Stimulated activated CD8-positive, alpha-beta memory T cell treated with anti-CD3 and anti-CD28 coated beads, Interleukin-15, amount 100 ng/mL, for 48 hours (primary cell): ENCODE results near the gene SLC39A5.
"Not testable (repeated sequence)": the region's sequence is repeated elsewhere in the genome, so short reads cannot be mapped to it uniquely, and the experiment has no call there.

ENCODE experiments used
- DNase-seq, 2 donors: peaks; one replicate each; pipeline ENCODE4 v3.0.0-alpha.2; 2020; ENCODE audit warnings: low read depth in 2 of 2

The SLC39A5 gene, protein sequence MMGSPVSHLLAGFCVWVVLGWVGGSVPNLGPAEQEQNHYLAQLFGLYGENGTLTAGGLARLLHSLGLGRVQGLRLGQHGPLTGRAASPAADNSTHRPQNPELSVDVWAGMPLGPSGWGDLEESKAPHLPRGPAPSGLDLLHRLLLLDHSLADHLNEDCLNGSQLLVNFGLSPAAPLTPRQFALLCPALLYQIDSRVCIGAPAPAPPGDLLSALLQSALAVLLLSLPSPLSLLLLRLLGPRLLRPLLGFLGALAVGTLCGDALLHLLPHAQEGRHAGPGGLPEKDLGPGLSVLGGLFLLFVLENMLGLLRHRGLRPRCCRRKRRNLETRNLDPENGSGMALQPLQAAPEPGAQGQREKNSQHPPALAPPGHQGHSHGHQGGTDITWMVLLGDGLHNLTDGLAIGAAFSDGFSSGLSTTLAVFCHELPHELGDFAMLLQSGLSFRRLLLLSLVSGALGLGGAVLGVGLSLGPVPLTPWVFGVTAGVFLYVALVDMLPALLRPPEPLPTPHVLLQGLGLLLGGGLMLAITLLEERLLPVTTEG

DNA sequence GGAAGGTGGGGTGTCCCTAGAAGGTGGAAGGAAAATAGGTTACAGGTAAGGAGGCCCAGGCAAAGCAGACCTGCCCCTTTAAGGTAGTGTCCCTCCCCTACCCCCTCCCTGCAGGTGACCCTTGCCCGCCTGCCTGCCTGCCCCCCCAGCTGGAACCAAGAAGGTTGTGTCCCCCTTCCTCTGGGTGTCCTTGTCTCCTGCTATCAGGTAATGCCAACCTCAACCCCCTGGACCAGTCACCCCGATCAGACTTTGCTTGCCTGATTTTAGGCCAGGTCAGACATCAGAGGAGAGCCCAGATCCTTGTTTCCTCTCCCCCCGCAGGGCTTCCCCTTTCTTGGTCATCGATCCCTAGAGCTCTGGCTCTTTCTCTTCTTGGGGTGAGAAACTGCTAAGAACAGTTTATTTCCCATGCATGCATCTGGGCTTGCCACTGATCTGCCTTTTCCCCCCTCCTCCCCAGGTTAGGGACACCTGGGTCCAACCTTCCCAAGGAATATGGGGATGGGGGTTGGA is at the start of gene SLC39A5:
Gene SLC39A5 (plus strand): TSS at position 136 of the 516 bp plus-strand sequence. CDS start 1,224 bp downstream, outside the sequence.
- no peak for DNase-seq

DNA sequence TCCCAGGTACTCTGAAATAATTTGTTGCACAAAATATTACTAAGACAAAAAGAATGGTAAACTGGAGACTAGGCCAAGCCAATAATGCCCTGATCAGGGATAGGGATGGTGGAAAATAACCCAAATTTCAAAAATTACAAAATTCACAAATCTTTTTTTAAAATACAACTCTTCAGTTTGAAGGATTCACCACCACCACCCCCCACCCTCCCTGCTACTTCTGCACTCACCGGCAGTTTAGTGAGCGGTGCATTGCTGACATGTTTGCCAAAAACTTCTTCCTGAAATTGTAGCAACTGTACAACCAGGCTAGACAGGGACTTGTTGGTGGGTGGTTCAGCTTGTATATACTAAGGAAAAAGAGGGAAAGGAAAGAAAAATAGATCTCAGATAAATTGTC is 42.9 kb upstream of the SLC39A5 start:
- DNase-seq: no peak

DNA sequence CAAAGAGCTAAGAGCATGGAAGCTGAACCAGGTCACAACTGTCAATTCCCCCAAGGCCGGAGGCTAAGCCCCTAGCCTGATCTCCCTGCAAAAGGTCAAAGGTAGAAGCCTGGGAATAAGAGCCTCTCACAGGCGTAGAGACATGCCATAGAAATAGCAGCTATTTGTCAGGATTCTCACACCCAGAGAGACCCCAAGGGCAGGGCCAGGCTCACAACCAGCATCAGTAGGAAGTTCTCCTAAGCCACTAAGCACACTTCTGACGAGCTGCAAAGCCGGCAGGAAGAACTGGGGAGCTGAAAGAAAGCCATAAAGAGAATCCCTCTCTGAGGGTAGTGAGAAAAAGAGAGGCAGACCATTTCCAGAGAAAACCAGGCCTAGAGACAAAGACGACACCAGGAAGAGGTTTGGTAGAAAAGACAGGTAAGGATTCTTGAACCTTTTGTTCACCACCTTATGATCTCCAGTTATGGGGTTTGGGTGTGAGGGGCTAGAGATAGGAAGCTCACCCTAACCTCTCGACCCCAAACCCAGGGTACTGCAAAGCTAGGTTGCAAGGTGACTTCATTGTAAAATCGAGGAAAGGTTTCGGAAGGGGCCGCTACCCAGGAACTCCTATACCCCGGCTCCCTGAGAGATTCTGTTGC is 41.6 kb upstream of the SLC39A5 start:
- no peak for DNase-seq

DNA sequence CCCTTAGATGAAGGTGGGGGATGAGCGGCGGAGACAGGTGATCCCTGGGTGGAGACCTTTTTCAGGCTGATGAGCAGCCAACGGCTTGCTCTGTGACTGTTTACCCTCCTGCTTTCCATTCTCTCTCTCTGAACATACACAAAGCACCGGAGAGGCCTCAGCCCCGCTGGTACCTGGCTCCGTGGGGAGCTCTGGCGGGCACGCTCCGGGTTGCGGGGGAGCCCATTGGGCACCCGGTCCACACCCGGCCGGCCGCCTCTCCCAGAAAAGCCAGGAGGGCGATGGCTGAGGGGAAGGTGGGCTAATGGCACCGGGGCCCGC is 41.1 kb upstream of the SLC39A5 start:
- no peak for DNase-seq

DNA sequence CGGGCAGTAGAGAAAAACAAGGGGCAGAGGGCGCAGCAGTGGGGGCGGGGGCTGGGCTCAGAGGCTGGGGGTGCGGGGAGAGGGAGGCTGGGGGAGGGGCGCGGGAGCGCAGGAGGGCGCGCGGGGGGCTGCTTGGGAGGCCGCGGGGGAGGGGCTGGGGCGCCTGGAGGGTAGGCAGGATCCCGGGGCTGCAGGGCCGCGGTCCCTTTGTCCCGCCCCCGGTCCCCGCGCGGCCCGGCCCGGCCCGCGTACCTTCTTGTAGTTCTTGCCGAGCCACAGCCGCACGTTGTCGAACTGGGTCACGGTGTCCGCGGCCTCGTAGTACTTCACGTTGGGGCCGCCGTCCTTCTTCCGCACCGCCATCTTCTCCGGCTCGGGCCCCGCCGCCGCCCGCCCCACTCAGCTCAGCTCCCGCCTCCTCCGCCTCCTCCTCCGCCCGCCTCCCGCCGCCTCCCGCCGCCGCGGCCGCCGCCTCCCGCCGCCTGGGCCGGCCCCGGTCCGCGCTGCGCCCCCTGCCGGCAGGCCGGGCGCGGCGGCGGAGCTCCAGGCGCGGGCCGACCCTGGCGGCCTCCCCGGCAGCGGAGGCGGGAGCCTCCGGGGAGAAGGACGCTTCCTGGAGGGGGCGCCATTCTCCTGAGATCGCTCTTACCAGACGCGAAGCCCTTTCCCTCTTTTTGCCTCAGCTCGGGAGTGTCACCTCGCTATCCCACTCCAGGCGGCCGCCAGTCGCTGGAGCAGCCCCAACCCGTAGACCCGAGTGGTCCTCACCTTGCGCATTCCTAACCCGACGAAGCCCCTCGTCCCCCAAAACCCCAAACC is 40.5 kb upstream of the SLC39A5 start, which contains the start of gene SMARCC2:
Gene SMARCC2 (minus strand): TSS at position 385 of the 819 bp plus-strand sequence. CDS start 22 bp downstream, at position 363.
- DNase-seq: peak; percentile 76 to 77

DNA sequence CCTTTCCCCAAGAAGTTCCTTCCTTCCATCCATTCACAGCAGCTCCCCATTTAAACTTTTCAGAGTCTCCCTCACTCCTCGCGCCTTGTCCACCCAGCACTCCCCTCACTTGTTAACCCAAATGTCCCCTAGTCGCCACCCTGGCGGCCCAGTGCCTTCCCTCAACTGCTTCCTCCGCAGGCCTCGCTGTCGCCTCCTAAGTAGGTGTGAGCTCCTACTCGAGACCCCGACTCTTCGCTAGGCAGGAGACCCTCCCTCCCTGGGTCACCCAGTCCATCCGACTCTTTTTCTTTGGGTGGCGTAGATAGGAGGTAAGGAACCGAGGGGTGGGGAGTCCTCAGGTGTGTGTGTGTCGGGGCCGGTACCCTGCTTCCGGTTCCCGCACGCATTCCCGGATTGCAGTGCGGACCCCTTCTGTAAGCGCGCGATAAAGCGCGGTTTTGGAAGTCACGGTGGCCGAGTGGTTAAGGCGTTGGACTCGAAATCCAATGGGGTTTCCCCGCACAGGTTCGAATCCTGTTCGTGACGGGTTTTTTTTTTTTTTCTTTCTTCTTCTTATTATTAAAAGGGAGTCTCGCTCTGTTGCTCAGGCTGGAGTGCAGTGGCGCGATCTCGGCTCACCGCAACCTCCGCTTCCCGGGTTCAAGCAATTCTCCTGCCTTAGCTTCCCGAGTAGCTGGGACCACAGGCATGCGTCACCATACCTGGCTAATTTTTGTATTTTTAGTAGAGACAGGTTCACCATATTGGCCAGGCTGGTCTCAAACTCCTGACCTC is 39.7 kb upstream of the SLC39A5 start:
- peak; percentile 78 to 80 for DNase-seq

DNA sequence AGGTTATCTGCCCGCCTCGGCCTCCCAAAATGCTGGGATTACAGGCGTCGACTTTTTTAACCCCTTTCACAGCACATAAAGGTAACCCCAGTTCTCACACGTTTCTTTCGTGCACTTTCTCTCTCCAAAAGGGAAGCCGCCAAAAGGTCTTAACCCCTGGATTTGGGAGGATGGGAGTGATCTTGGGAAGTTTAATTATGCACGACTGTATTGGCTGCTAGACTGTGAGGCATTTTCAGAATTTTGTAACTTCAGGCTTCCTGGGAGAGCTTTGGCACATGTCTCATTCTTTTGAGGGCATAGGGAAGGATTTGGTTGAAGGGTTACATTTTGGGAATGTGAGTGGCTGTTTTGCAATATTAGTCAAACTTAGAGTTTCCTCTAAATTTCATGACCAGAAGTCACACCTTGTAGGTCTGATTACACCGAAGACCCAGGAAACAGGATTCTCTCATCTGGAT is 39.1 kb upstream of the SLC39A5 start:
- DNase-seq: no peak

DNA sequence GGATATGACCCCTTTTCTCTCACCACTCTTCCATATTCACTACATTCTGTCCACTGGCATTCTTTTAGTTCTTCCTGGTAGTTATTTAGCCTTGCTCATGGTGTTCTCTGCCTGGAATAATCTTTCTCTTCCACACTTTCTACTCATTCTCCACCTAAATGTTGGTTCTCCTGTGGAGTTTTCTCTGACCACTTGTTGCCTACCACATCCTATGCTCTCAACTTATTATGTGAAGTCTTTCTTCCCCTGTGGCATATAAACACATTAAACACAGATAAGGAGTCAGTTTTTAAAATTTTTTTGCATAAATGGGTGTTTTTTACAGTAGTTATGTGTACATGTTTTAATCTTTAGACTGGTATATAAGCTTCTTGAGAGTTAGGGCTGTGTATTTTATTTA is 37.3 kb upstream of the SLC39A5 start:
- no peak for DNase-seq

DNA sequence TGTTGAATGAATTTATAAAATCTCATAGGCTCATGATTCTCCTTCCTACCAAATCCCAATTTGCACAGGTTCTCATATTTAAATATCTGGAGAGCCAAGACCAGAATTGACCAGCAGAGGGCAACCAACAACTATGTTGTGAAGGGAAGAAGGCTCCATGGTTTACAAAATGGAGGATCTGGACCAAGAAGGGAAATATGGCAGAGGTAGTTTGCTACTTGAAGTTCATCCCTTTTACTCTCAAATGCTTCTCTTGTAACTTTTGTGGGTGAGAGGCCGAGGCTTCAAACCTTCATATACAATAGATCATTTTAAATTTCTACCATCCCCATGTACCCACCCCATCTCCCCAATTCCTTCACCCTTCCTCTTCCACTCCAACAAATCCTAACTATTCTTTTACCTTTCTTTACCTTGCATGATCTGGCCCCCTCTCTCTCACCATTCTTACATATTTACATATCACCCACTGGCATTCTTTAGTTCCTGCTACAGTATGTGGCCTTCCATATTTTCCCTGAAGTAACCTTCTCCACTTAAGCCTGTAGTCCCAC is 36.7 kb upstream of the SLC39A5 start:
- peak; percentile 41 to 49 for DNase-seq

DNA sequence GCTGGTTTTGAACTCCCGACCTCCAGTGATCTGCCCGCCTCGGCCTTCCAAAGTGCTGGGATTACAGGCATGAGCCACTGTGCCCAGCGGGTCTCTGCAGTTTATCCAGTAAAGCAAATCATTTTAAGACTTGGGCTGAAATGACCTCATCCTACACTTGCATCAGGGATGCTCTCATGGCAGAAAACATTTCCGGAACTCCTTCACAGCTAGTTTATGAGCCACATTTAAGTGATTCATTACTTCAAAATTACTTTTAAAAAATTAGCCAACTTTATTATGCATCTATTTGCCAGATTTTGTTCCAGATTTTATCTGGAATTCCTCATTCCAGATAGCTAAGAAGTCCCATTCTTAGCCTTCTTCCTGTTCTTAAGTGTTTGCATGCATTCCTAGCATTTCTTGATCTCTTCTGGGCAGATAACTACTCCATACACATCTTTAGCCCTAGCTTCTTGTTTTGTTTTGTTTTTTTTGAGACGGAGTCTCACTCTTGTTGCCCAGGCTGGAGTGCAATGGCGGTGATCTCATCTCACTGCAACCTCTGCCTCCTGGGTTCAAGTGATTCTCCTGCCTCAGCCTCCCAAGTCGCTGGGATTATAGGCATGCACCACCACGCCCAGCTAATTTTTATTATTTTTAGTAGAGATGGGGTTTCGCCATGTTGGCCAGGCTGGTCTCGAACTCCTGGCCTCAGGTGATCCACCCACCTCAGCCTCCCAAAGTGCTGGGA is 32.9 kb upstream of the SLC39A5 start:
- DNase-seq: not testable (repeated sequence)

DNA sequence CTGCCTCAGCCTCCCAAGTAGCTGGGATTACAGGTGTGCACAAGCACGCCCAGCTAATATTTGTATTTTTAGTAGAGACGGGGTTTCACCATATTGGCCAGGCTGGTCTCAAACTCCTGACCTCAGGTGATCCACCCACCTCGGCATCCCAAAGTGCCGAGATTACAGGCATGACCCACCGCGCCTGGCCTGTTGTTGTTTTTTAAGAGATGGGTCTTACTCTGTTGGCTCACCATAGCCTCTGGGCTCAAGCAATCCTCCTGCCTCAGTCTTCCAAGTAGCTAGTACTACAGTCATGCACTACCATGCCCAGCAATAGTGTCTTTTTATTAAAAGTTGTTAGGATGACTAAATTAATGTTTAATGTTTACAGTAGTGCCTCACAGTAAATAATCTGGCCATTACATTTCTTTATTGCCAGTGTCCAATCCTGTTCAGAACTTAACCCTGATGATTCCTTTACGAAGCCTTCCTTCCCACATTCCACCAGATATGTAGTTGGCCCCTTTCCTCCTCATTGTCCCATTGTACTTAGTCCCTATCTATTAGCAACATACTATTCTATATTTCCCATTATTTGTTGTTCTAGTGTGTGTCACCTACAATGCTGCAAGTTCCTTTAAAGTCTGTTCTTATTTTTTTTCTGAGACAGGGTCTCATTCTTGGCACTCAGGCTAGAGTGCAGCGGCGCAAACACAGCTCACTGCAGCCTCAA is 31.8 kb upstream of the SLC39A5 start:
- DNase-seq: no peak

DNA sequence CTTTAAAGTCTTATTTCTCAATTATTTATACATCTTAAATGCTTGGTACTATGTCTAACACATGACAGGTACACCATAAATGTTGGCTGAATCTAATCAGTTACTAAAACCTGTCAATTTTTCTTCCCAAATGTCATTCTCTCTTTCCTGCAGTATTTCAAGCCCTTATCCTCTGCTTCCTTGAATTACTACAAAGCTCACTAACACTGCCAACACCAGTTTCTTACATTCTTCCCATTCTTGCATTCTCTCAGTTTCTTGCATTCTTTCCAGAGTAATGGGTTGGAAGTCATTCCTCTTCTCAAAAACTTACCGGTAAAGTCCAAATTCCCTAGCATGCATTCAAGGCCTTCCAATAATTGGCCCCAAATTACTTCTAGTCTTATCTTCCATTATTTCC is 31.0 kb upstream of the SLC39A5 start:
- DNase-seq: no peak

DNA sequence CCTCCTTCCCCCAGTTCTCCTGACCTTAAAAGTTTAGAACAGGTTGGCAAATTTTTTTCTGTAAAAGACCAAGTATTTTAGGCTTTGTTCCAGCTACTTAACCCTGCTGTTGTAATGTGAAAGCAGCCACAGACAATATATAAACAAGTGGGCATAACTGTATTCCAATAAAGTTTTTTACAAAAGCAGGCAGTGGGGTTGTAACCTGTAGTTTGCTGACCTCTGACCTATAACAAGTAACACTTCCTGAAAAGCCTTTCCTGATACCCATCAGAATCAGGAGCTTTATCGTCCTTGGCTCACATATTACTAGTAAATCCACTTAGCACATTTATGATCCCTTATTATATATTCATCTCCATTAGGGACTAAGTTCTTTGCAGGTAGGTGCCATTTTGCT is 27.5 kb upstream of the SLC39A5 start:
- no peak for DNase-seq

DNA sequence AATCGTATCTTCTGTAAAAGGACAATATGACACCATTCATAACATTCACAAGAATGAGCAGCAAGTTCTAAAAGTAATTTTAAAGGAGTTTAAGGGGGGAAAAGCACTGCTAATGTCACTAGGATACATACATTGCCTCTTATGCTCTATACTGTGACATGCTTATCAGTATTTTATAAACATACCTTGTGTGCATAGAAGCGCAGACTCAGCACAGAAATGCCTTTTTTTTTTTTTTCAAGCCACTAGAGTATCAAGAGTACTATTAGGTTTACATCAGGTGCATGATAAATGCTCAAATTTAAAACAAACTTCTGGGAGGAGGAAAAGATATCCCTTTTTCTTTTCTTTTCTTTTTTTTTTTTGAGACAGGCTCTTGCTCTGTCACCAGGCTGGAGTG is 27.0 kb upstream of the SLC39A5 start:
- DNase-seq: no peak

DNA sequence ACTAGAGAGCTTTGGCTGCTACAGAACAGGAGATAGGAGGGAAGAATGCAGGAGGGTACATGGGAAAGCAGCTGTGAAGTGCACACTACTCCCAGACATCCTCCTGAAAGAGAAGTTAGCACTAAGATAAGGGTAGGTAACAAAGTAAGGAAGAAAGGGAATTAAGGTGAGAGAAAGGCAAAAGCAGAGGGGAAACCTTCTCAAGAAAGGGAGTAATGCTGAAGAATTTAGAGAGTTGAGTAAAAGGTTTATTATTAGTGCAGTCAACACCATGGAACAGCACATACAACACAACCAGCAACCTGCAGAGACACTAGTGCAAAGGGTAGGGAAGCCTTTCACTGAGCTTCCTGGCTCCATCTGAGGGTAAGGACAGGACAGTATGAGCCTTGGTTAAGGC is 25.6 kb upstream of the SLC39A5 start:
- no peak for DNase-seq

DNA sequence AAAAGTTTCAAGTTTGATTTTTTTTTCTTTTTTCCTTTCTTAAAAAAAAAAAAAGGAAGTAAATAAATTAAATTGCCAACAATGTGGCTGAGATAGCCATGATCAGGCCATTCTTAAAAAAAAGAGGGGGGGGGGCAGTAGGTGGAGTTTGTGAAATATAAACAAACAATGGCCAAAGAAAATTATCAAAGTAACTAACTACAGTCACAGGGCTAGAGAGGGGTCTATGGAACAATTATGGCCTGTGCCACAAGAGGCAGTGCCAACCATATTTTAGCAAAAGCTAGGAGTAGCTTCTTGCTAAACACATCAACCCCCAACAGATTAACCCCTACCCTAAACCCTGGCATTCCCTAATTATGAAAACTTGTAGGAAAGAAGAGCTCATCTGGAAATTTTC is 24.4 kb upstream of the SLC39A5 start:
- no peak for DNase-seq

DNA sequence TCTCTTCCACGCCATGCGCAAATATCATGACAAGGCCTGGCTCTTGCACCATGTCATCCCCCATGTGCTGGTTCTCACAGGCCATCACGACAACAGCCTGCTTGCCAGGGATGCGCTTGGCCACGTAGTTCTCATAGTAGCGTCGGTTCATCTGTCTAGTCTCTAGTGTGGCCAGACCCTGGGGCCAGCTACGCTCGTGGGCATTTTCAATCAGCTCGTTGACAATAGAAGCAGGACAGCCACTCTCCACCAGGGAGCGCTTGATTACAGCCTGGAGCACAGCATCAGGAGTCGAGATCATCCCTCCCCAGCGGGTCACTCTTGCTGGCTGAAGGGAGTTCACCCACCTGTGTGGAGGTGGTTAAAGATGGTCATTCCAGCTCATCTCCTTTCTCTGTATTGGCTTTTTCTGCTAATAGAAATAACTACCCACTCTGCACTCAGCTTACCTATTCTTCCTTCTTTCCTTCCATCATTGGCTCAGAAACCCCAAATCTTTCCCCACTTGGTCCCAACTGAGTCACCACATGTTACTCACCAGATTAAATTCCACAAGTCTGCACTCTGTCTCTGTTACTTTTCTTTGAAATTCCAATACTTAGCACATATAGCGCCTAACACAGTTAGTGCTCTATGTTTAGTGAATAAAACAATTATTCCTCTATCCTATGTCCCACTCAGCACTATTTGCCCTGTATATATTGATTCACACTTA is 23.2 kb upstream of the SLC39A5 start:
- DNase-seq: no peak

DNA sequence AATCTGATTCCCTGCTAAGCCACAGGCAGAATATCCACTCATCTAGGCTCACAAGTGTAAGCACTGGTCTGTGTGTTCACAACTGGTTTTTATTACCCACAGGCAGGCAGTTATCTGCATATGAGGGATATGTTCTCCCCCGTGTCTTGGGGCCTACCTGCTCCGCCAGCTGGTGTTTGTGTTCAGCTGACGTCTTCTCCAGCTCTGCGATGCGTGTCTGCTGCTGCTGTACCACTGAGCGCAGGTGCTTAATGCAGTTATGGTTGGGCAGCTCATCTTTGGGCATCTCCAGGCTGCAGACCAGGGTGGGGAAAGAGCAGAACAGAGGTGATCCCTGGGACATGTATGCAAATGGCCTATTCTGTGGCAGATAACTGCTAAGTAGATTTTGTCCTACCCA is 21.8 kb upstream of the SLC39A5 start:
- no peak for DNase-seq

DNA sequence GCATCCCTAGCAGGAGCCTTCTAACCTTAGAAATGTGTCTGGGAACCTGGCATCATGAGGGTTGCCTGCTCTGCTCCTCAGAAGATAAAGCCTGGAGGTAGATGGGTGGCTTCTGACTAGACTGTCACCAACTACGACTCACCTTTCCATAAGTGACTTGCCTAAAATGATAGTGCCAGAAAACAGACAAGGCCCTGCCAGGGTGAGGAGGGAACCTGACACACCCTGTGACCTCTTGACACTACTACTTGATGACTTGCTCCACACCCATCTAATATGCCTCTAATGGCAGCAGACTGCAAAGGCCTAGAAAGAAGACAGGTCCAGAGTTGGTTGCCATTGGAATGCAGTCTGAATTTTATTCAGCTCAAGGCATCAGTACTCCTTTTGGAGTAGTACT is 17.5 kb upstream of the SLC39A5 start:
- no peak for DNase-seq
